ENCODE results near the gene RALY.

The RALY gene

DNA sequence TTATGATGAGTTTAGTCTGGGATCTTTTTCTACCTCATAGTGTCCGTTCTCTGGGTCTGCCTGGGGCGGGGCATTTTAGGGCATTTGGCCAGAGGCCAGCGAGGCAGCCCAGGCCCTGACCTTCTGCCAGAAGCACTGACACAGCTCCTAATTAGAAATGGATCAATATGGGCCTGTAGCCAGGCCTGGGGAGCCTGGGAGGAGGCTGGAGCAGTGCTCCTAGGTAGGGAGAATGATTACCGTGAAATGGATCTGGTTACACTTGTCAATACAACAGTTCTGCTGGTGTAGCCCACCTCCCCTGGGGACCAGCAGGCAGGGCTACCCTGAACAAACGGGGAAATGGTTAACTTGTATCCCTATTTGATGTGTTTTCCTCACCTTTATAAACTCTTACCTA is 23.0 kb downstream of the RALY start:
- H4K12ac ChIP-seq (ENCODE audit: low read depth, low read length), result no peak overlapping the region
- no peak overlapping the region for H2AK5ac ChIP-seq (ENCODE audit: low read length)
- H4K91ac ChIP-seq (ENCODE audit: low read depth, low read length), result no peak overlapping the region
- H3K79me1 ChIP-seq (ENCODE audit: low read length), result no peaks in the 10 kb centered on the region
- H3K4me3 ChIP-seq (ENCODE audit: low read depth, low read length), result no peak overlapping the region
- H3K4ac ChIP-seq (ENCODE audit: low read depth, low read length), result no peak overlapping the region
- DNase-seq, result no peak
- H4K8ac ChIP-seq (ENCODE audit: low read depth, low read length), result no peak overlapping the region
- no peak overlapping the region for H2BK120ac ChIP-seq (ENCODE audit: insufficient read depth, low read length, poor library complexity)
- no peak overlapping the region for H3K14ac ChIP-seq (ENCODE audit: low read length)
- H3K23ac ChIP-seq (ENCODE audit: low read length), result no peak overlapping the region
- no peak overlapping the region for H3K4me2 ChIP-seq (ENCODE audit: low read length)
- no peak overlapping the region for H3K9ac ChIP-seq (ENCODE audit: low read length)
- H3K4me1 ChIP-seq (ENCODE audit: control insufficient read depth in 1 of 2, insufficient read depth in 2 of 2, low read length in 2 of 2), result peaks cover 24 to 26% of the 10 kb centered on the region in 2 experiments
- WGBS (ENCODE audit: extremely low coverage, insufficient coverage, insufficient read length), result no CpG with 5 or more reads among the region's 5 CpGs
- no peak overlapping the region for H2BK12ac ChIP-seq (ENCODE audit: low read length)
- H3K18ac ChIP-seq (ENCODE audit: low read length), result no peak overlapping the region
- H2BK5ac ChIP-seq (ENCODE audit: low read depth, low read length, poor library complexity), result no peak overlapping the region
- H3K79me2 ChIP-seq (ENCODE audit: control insufficient read depth, insufficient read depth, low read length, poor library complexity), result peaks cover 20% of the 10 kb centered on the region
- H2AFZ ChIP-seq (ENCODE audit: insufficient read depth, low read length, poor library complexity), result no peak overlapping the region
- H3K36me3 ChIP-seq (ENCODE audit: control insufficient read depth in 1 of 2, insufficient read depth in 2 of 2, low read length in 2 of 2), result no peaks in the 10 kb centered on the region
- no peaks in the 10 kb centered on the region for H3K9me3 ChIP-seq (ENCODE audit: insufficient read depth, low read depth, low read length)
- no peak overlapping the region for H3K27ac ChIP-seq (ENCODE audit: low read depth, low read length)
- no peaks in the 10 kb centered on the region for H3K27me3 ChIP-seq (ENCODE audit: insufficient read depth, low read length)

DNA sequence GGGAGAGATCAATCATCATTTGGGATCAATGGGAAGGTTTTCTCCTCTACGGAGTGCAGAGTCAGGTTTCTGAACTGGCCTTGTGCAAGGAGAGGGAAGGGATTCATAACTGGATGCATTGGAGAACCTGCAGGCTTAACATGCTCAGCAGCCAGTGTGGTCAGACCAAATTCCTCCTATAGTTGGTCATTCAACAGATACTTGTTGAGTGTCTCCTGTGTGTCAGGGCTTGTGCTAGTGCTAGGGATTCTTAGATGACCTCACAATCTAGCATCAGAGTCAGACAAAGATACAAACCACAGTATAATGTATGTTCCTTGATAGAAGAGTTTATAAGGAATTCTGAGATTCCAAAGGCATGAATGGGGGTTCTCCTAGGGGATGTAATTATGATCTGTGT is 23.9 kb downstream of the RALY start:
- no CpG with 5 or more reads among the region's 1 CpG for WGBS (ENCODE audit: extremely low coverage, insufficient coverage, insufficient read length)
- no peak overlapping the region for H3K4me2 ChIP-seq (ENCODE audit: low read length)

GRCh38 chr20:34018166-34018565 is 24.5 kb downstream of the RALY start:
- H2AK5ac ChIP-seq (ENCODE audit: low read length), result no peak overlapping the region
- H4K8ac ChIP-seq (ENCODE audit: low read depth, low read length), result no peak overlapping the region
- no peaks in the 10 kb centered on the region for H3K79me1 ChIP-seq (ENCODE audit: low read length)
- H2AFZ ChIP-seq (ENCODE audit: insufficient read depth, low read length, poor library complexity), result no peak overlapping the region
- no peak overlapping the region for H3K9ac ChIP-seq (ENCODE audit: low read length)
- H4K12ac ChIP-seq (ENCODE audit: low read depth, low read length), result no peak overlapping the region
- no peak overlapping the region for H3K4me3 ChIP-seq (ENCODE audit: low read depth, low read length)
- H3K14ac ChIP-seq (ENCODE audit: low read length), result no peak overlapping the region
- peaks cover 19 to 20% of the 10 kb centered on the region in 2 experiments for H3K4me1 ChIP-seq (ENCODE audit: control insufficient read depth in 1 of 2, insufficient read depth in 2 of 2, low read length in 2 of 2)
- H3K18ac ChIP-seq (ENCODE audit: low read length), result no peak overlapping the region
- H3K9me3 ChIP-seq (ENCODE audit: insufficient read depth, low read depth, low read length), result no peaks in the 10 kb centered on the region
- no peak overlapping the region for H4K91ac ChIP-seq (ENCODE audit: low read depth, low read length)
- H2BK120ac ChIP-seq (ENCODE audit: insufficient read depth, low read length, poor library complexity), result no peak overlapping the region
- no peak overlapping the region for H2BK12ac ChIP-seq (ENCODE audit: low read length)
- DNase-seq, result no peak
- no peaks in the 10 kb centered on the region for H3K27me3 ChIP-seq (ENCODE audit: insufficient read depth, low read length)
- peaks cover 12% of the 10 kb centered on the region for H3K79me2 ChIP-seq (ENCODE audit: control insufficient read depth, insufficient read depth, low read length, poor library complexity)
- no peaks in the 10 kb centered on the region for H3K36me3 ChIP-seq (ENCODE audit: control insufficient read depth in 1 of 2, insufficient read depth in 2 of 2, low read length in 2 of 2)
- peak overlapping the region; percentile 24 for H3K27ac ChIP-seq (ENCODE audit: low read depth, low read length)
- no peak overlapping the region for H3K23ac ChIP-seq (ENCODE audit: low read length)
- no CpG with 5 or more reads among the region's 1 CpG for WGBS (ENCODE audit: extremely low coverage, insufficient coverage, insufficient read length)
- no peak overlapping the region for H2BK5ac ChIP-seq (ENCODE audit: low read depth, low read length, poor library complexity)
- no peak overlapping the region for H3K4me2 ChIP-seq (ENCODE audit: low read length)
- H3K4ac ChIP-seq (ENCODE audit: low read depth, low read length), result no peak overlapping the region

More for the DNA sequence above, 23.9 kb downstream of the RALY start:
- no peak overlapping the region for H3K23ac ChIP-seq (ENCODE audit: low read length)
- no peaks in the 10 kb centered on the region for H3K9me3 ChIP-seq (ENCODE audit: insufficient read depth, low read depth, low read length)
- no peak overlapping the region for H2BK5ac ChIP-seq (ENCODE audit: low read depth, low read length, poor library complexity)
- no peaks in the 10 kb centered on the region for H3K36me3 ChIP-seq (ENCODE audit: control insufficient read depth in 1 of 2, insufficient read depth in 2 of 2, low read length in 2 of 2)
- no peak overlapping the region for H4K8ac ChIP-seq (ENCODE audit: low read depth, low read length)
- H4K12ac ChIP-seq (ENCODE audit: low read depth, low read length), result no peak overlapping the region
- no peak overlapping the region for H3K9ac ChIP-seq (ENCODE audit: low read length)
- H2AK5ac ChIP-seq (ENCODE audit: low read length), result no peak overlapping the region
- H3K4me3 ChIP-seq (ENCODE audit: low read depth, low read length), result no peak overlapping the region
- H2AFZ ChIP-seq (ENCODE audit: insufficient read depth, low read length, poor library complexity), result no peak overlapping the region
- no peaks in the 10 kb centered on the region for H3K27me3 ChIP-seq (ENCODE audit: insufficient read depth, low read length)
- peaks cover 14% of the 10 kb centered on the region for H3K79me2 ChIP-seq (ENCODE audit: control insufficient read depth, insufficient read depth, low read length, poor library complexity)
- no peak overlapping the region for H2BK120ac ChIP-seq (ENCODE audit: insufficient read depth, low read length, poor library complexity)
- DNase-seq, result peak; percentile 35 to 52
- no peak overlapping the region for H3K18ac ChIP-seq (ENCODE audit: low read length)
- no peaks in the 10 kb centered on the region for H3K79me1 ChIP-seq (ENCODE audit: low read length)
- H3K4ac ChIP-seq (ENCODE audit: low read depth, low read length), result no peak overlapping the region
- no peak overlapping the region for H3K14ac ChIP-seq (ENCODE audit: low read length)
- no peak overlapping the region for H4K91ac ChIP-seq (ENCODE audit: low read depth, low read length)
- H3K27ac ChIP-seq (ENCODE audit: low read depth, low read length), result no peak overlapping the region
- peaks cover 20% of the 10 kb centered on the region in 2 experiments for H3K4me1 ChIP-seq (ENCODE audit: control insufficient read depth in 1 of 2, insufficient read depth in 2 of 2, low read length in 2 of 2)
- no peak overlapping the region for H2BK12ac ChIP-seq (ENCODE audit: low read length)

DNA sequence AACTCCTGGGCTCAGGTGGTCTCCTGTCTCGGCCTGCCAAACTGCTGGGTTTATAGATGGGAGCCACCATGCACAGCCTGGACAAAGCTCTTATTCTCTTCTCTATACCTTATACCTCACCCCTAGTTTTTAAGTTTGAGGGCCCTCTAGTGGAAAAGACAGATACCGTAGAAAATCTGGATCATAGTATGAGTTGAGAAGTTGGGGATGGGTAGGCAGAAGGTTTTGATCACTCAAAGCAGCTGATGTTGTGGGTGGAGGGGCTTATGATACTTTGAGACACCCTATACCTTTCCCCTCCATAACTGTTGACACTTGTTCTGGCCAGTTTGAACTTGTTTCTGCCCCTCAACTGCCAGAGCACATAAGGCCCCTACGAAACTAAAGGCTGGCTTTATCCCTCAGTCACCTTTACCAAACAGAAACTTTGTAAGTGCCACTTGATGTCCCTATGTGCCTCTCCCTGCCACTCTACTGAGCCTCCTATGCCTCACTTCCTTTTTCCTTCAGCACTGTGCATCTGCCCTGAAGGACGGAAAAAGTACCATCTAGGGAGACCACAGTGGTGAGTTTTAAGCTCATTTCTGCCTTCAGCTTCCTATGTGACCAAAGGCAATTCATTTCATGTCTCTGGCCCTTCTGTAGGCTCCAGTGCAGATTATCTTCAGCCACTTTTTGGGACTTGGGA is 28.6 kb downstream of the RALY start:
- H3K36me3 ChIP-seq (ENCODE audit: control insufficient read depth in 1 of 2, insufficient read depth in 2 of 2, low read length in 2 of 2), result no peaks in the 10 kb centered on the region
- no peak overlapping the region for H3K9ac ChIP-seq (ENCODE audit: low read length)
- peak overlapping the region; percentile 65 for H3K4ac ChIP-seq (ENCODE audit: low read depth, low read length)
- H3K18ac ChIP-seq (ENCODE audit: low read length), result no peak overlapping the region
- H3K4me1 ChIP-seq (ENCODE audit: control insufficient read depth in 1 of 2, insufficient read depth in 2 of 2, low read length in 2 of 2), result peaks cover 27 to 33% of the 10 kb centered on the region in 2 experiments
- no peak overlapping the region for H3K23ac ChIP-seq (ENCODE audit: low read length)
- H4K91ac ChIP-seq (ENCODE audit: low read depth, low read length), result no peak overlapping the region
- H3K27ac ChIP-seq (ENCODE audit: low read depth, low read length), result no peak overlapping the region
- no peak overlapping the region for H2AK5ac ChIP-seq (ENCODE audit: low read length)
- H3K27me3 ChIP-seq (ENCODE audit: insufficient read depth, low read length), result no peaks in the 10 kb centered on the region
- H4K12ac ChIP-seq (ENCODE audit: low read depth, low read length), result no peak overlapping the region
- peak in 1 of 2 donors; percentile 15 for DNase-seq
- H2BK120ac ChIP-seq (ENCODE audit: insufficient read depth, low read length, poor library complexity), result no peak overlapping the region
- H2BK5ac ChIP-seq (ENCODE audit: low read depth, low read length, poor library complexity), result no peak overlapping the region
- no peak overlapping the region for H3K4me3 ChIP-seq (ENCODE audit: low read depth, low read length)
- no peak overlapping the region for H2BK12ac ChIP-seq (ENCODE audit: low read length)
- peaks cover 16% of the 10 kb centered on the region for H3K79me2 ChIP-seq (ENCODE audit: control insufficient read depth, insufficient read depth, low read length, poor library complexity)
- H2AFZ ChIP-seq (ENCODE audit: insufficient read depth, low read length, poor library complexity), result no peak overlapping the region
- H3K4me2 ChIP-seq (ENCODE audit: low read length), result no peak overlapping the region
- no CpG with 5 or more reads among the region's 4 CpGs for WGBS (ENCODE audit: extremely low coverage, insufficient coverage, insufficient read length)
- no peak overlapping the region for H3K14ac ChIP-seq (ENCODE audit: low read length)
- no peaks in the 10 kb centered on the region for H3K79me1 ChIP-seq (ENCODE audit: low read length)
- no peak overlapping the region for H4K8ac ChIP-seq (ENCODE audit: low read depth, low read length)
- H3K9me3 ChIP-seq (ENCODE audit: insufficient read depth, low read depth, low read length), result no peaks in the 10 kb centered on the region

Data from trophoblast cell (in vitro differentiated cells and primary cell).